GM12878 (cell line): ENCODE measurements around the gene GFRA4. TPM values are rescaled to one million over a fixed set of nuclear protein-coding genes. Genes with fewer than 3 reads are reported as not detected.

ENCODE experiments used
- ATAC-seq: fragments of 200-7000 bp; cut with Tn5 transposase; 3 replicates; pipeline ENCODE4 v1.9.1; 2020; ENCODE audit warnings: mild to moderate bottlenecking, moderate library complexity
- BruUV-seq: library from RNA; stranded (reverse); fragments of 400-500 nt; replicated peaks from 2 replicates; lab custom pipeline; 2021; lab: Mats Ljungman, UMichigan
- CTCF ChIA-PET: fragments of 300-600 bp; sonication (Branson Sonifier 250); formaldehyde crosslinking; extraction: SDS; loops from one replicate; lab custom pipeline; 2021; ENCODE audit warnings: inconsistent platforms; lab: Yijun Ruan, JAX
- POLR2A ChIA-PET: fragments of 350-600 bp; formaldehyde crosslinking; extraction: SDS; loops from one replicate; lab custom pipeline; 2021; ENCODE audit warnings: inconsistent platforms; lab: Charles Lee
- RAD21 ChIA-PET: fragments of 300-600 bp; sonication (Branson Sonifier 250); formaldehyde crosslinking; loops from one replicate; lab custom pipeline; 2023; ENCODE audit warnings: antibody characterized with exemption; ENCODE audit not compliant: unreplicated experiment; lab: Charles Lee
- SMC1A ChIA-PET: fragments of 300-600 bp; sonication (Branson Sonifier 250); formaldehyde crosslinking; loops from one replicate; lab custom pipeline; 2023; ENCODE audit not compliant: unreplicated experiment, uncharacterized antibody; lab: Charles Lee
- DNase-seq: peaks from one replicate; pipeline ENCODE4 v3.0.0-alpha.2; 2011; ENCODE audit warnings: low read depth, low spot score
- FAIRE-seq: peaks from 3 replicates; lab custom pipeline; 2011; peaks lifted over from hg19 to GRCh38; lab: Jason Lieb, UNC
- H2AFZ ChIP-seq: 2 replicates; pipeline ENCODE4 v1.6.0; 2011; ENCODE audit warnings: low read depth, low read length, control low read depth; ENCODE audit not compliant: control insufficient read depth
- H3K27ac ChIP-seq: 2 replicates; pipeline ENCODE4 v1.5.1; 2011; ENCODE audit warnings: control low read depth; ENCODE audit not compliant: control insufficient read depth, insufficient read depth
- H3K27me3 ChIP-seq, 2 experiments: replicated peaks in 1 of 2; 2 replicates each; pipeline versions ENCODE4 v1.6.0 to v1.6.1; 2011; ENCODE audit warnings: low read length in 1 of 2; ENCODE audit not compliant: control insufficient read depth in 2 of 2, insufficient read depth in 2 of 2
- H3K36me3 ChIP-seq, 2 experiments: 2 replicates each; pipeline ENCODE4 v1.5.1; 2011; ENCODE audit warnings: low read length in 1 of 2; ENCODE audit not compliant: control insufficient read depth in 2 of 2, insufficient read depth in 2 of 2
- H3K4me1 ChIP-seq: 2 replicates; pipeline ENCODE4 v1.6.1; 2011; ENCODE audit warnings: mild to moderate bottlenecking, low read length, moderate library complexity, mixed read lengths; ENCODE audit not compliant: control insufficient read depth, insufficient read depth
- H3K4me2 ChIP-seq: 2 replicates; pipeline ENCODE4 v1.6.0; 2011; ENCODE audit warnings: control low read depth; ENCODE audit not compliant: control insufficient read depth, insufficient read depth
- H3K4me3 ChIP-seq: fragments of 200-600 bp; sonication (generic); 2 replicates; pipeline ENCODE4 v1.5.1; 2016
- H3K79me2 ChIP-seq: 2 replicates; pipeline ENCODE4 v1.6.0; 2011; ENCODE audit warnings: low read length; ENCODE audit not compliant: control insufficient read depth, insufficient read depth
- H3K9ac ChIP-seq: 2 replicates; pipeline ENCODE4 v1.8.0; 2011; ENCODE audit warnings: low read length, control low read depth, mixed read lengths; ENCODE audit not compliant: control insufficient read depth, insufficient read depth
- H3K9me3 ChIP-seq: replicated peaks from 3 replicates; pipeline ENCODE4 v1.5.1; 2011; ENCODE audit warnings: mild to moderate bottlenecking, low read length; ENCODE audit not compliant: control insufficient read depth, insufficient read depth
- H4K20me1 ChIP-seq: 2 replicates; pipeline ENCODE4 v1.6.0; 2011; ENCODE audit not compliant: control insufficient read depth, insufficient read depth
- BCL11A ChIP-seq: IDR thresholded peaks from 2 replicates; pipeline ENCODE4 v1.6.1; 2011; ENCODE audit warnings: low read depth, low read length
- CBX5 ChIP-seq: sonication (generic); IDR thresholded peaks from 2 replicates; pipeline ENCODE4 v1.6.1; 2016; ENCODE audit warnings: low read depth, moderate library complexity, mild to moderate bottlenecking, inconsistent platforms
- ETV6 ChIP-seq, 2 experiments: fragments of 450-650 bp in 1 of 2; IDR thresholded peaks in 1 of 2; conservative IDR thresholded peaks in 1 of 2; 2 replicates each; pipeline ENCODE4 v1.6.1; 2014; ENCODE audit warnings: antibody characterized with exemption in 1 of 2, borderline replicate concordance in 1 of 2, low read depth in 1 of 2, mild to moderate bottlenecking in 1 of 2, moderate library complexity in 1 of 2
- GABPA ChIP-seq: IDR thresholded peaks from 2 replicates; pipeline ENCODE4 v1.6.1; 2014; ENCODE audit warnings: antibody characterized with exemption, low read depth, mild to moderate bottlenecking, inconsistent platforms
- LARP7 ChIP-seq: fragments of 450-650 bp; IDR thresholded peaks from 2 replicates; pipeline ENCODE4 v1.6.1; 2017; ENCODE audit warnings: mild to moderate bottlenecking
- MEF2B ChIP-seq: fragments of 450-650 bp; IDR thresholded peaks from 2 replicates; pipeline ENCODE4 v1.6.1; 2018; ENCODE audit warnings: mild to moderate bottlenecking, moderate library complexity; ENCODE audit not compliant: partially characterized antibody, poor library complexity, severe bottlenecking
- MTA3 ChIP-seq: IDR thresholded peaks from 2 replicates; pipeline ENCODE4 v1.6.1; 2012; ENCODE audit warnings: low read length, inconsistent platforms, borderline replicate concordance
- PAX8 ChIP-seq: fragments of 450-650 bp; IDR thresholded peaks from 2 replicates; pipeline ENCODE4 v1.6.1; 2017; ENCODE audit warnings: mild to moderate bottlenecking, moderate library complexity
- RCOR1 ChIP-seq: conservative IDR thresholded peaks from 2 replicates; pipeline ENCODE4 v1.6.1; 2012; ENCODE audit warnings: low read depth, low read length, improper control_type of control experiment
- SMARCA5 ChIP-seq: fragments of 450-650 bp; IDR thresholded peaks from 2 replicates; pipeline ENCODE4 v1.6.1; 2017; ENCODE audit warnings: mild to moderate bottlenecking
- SPI1 ChIP-seq: IDR thresholded peaks from 2 replicates; pipeline ENCODE4 v1.6.1; 2011; ENCODE audit warnings: low read depth, mild to moderate bottlenecking, low read length, moderate library complexity, borderline replicate concordance; ENCODE audit not compliant: insufficient read depth
- SREBF2 ChIP-seq: IDR thresholded peaks from 2 replicates; pipeline ENCODE4 v1.6.1; 2012; ENCODE audit warnings: mild to moderate bottlenecking, low read length
- WGBS: methylation state at CpG from one replicate; pipeline ENCODE4 v1.1.6; 2016; ENCODE audit warnings: low lambda C conversion rate; ENCODE audit not compliant: insufficient replicate concordance, insufficient coverage; ENCODE audit errors: missing lambda C conversion rate; 5-methylcytosine and 5-hydroxymethylcytosine counted together
- in situ Hi-C: fragments of 300-500 bp; cut with MboI; formaldehyde crosslinking; loops from 9 replicates; pipeline ENCODE4 v1.14.3; 2018; ENCODE audit warnings: mixed read lengths
- intact Hi-C: fragments of 100-400 bp; cut with micrococcal nuclease; formaldehyde crosslinking; loops from one replicate; pipeline ENCODE4 v1.14.2; 2022; ENCODE audit not compliant: unreplicated experiment
- polyA plus RNA-seq, 11 experiments: library from polyadenylated mRNA; depleted of rRNA in 4 of 11; unstranded in 6 of 11; stranded (reverse) in 5 of 11; fragments of >200 nt; fragmentation: Nextera tagmentation in 4 of 11; fragmentation: Illumina TruSeq in 1 of 11; extraction: Ambion mirVana in 4 of 11; extraction: Trizol in 1 of 11; gene quantifications; 1 replicate in 1 of 11; 2 replicates in 10 of 11; pipeline versions ENCODE4 v1.2.1 to v1.2.3, GENCODE V29; 2011 to 2016; ENCODE audit warnings: inconsistent platforms in 2 of 11, missing spikeins in 2 of 11, low read depth in 1 of 11
- total RNA-seq, 4 experiments: library from RNA; depleted of rRNA in 3 of 4; stranded (reverse); fragments of >200 nt in 3 of 4; fragmentation: Illumina TruSeq in 1 of 4; extraction: Trizol in 1 of 4; gene quantifications; 2 replicates each; pipeline versions ENCODE4 v1.2.1 to v1.2.3, GENCODE V29; 2013 to 2021
- TF ChIP-seq, protein P1 (sequence below): fragments of 450-650 bp; IDR thresholded peaks from 2 replicates; pipeline ENCODE4 v1.6.1; 2017; ENCODE audit warnings: mild to moderate bottlenecking, low read depth, inconsistent platforms; ENCODE audit not compliant: poor library complexity, severe bottlenecking
- TF ChIP-seq, protein P2 (sequence below): fragments of 450-650 bp; IDR thresholded peaks from 2 replicates; pipeline ENCODE4 v1.6.1; 2017; ENCODE audit warnings: mild to moderate bottlenecking, moderate library complexity
- TF ChIP-seq, protein P3 (sequence below): IDR thresholded peaks from 2 replicates; pipeline ENCODE4 v1.6.1; 2011; ENCODE audit warnings: low read depth, low read length, improper control_type of control experiment, borderline replicate concordance

The GFRA4 gene
- total and polyA plus RNA-seq, 10 of the 15 experiments (the other 5 are each of a cell fraction or from before 2014, with no cell fraction given), result 0.04 TPM; not detected in 9

DNA sequence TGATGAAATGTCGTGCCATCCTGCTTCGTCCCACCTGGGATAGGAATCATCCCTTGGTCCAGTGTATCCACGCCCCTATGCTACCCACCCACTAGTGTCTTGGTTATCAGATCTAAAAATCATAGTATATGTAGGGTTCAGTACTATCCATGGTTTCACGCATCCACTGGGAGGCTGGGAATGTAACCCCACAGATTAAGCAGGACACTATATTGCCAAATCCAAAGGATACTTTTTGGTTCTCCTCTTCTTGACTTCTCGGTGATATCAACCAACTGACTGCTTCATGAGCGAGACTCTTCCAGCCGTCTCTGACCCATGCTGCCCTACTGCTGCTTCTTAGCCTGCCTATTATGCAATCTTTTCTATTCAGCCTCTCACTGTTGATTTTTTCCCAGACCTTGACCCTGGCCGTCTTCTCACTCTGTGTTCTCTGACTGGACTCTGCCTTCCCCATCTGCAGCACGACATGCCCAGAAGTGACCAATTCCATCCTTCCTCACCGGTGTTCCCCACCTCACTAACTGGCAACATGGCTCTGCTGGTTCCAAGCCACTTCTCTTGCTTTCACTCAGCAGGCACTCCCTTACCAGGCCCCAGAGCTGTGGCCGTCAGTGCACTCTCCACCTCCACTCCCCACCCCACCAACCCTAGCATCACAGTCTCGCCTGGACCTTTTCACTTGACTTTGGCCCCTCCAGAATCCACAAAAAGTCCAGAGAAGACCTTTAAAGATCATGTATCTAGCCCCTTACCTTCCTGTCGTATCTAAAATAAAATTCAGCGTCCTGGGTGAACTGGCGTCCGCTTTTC lies 34.5 kb downstream of the GFRA4 start:
- no peak for DNase-seq
- ChIA-PET POLR2A (no interaction called here), CTCF (no interaction called here), SMC1A (no interaction called here), RAD21 (no interaction called here)
- Histone ChIP-seq H3K36me3 (peaks cover 0 to 4% of the 10 kb centered on the region in 2 experiments; a peak in 2 of 4 replicates), H3K4me3 (no peak overlapping the region), H3K27me3 (no peaks in the 10 kb centered on the region), H4K20me1 (no peaks in the 10 kb centered on the region), H3K4me1 (no peaks in the 10 kb centered on the region), H3K79me2 (no peaks in the 10 kb centered on the region), H2AFZ (no peak overlapping the region), H3K9ac (no peak overlapping the region), H3K4me2 (no peak overlapping the region), H3K27ac (no peak overlapping the region), H3K9me3 (no peaks in the 10 kb centered on the region)
- no peak for FAIRE-seq
- WGBS, result 86% methylated on average over 16 of the region's 16 CpGs
- BruUV-seq, result no TSS peak
- ATAC-seq, result no peak
- TF ChIP-seq GABPA (no peak), SPI1 (no peak), SMARCA5 (no peak), SREBF2 (no peak), CBX5 (no peak), PAX8 (no peak), BCL11A (no peak), ETV6 (conservative IDR thresholded peaks at IDR 0.05 in 1 of 2, IDR thresholded peaks at IDR 0.05 in 1 of 2; ENCODE audit: borderline replicate concordance in 1 of 2, low read depth in 1 of 2) (no peak), MEF2B (no peak), MTA3 (no peak), LARP7 (no peak), RCOR1 (no peak)
- TF ChIP-seq, protein P1, sequence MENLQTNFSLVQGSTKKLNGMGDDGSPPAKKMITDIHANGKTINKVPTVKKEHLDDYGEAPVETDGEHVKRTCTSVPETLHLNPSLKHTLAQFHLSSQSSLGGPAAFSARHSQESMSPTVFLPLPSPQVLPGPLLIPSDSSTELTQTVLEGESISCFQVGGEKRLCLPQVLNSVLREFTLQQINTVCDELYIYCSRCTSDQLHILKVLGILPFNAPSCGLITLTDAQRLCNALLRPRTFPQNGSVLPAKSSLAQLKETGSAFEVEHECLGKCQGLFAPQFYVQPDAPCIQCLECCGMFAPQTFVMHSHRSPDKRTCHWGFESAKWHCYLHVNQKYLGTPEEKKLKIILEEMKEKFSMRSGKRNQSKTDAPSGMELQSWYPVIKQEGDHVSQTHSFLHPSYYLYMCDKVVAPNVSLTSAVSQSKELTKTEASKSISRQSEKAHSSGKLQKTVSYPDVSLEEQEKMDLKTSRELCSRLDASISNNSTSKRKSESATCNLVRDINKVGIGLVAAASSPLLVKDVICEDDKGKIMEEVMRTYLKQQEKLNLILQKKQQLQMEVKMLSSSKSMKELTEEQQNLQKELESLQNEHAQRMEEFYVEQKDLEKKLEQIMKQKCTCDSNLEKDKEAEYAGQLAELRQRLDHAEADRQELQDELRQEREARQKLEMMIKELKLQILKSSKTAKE, result no peak
- TF ChIP-seq, protein P2, sequence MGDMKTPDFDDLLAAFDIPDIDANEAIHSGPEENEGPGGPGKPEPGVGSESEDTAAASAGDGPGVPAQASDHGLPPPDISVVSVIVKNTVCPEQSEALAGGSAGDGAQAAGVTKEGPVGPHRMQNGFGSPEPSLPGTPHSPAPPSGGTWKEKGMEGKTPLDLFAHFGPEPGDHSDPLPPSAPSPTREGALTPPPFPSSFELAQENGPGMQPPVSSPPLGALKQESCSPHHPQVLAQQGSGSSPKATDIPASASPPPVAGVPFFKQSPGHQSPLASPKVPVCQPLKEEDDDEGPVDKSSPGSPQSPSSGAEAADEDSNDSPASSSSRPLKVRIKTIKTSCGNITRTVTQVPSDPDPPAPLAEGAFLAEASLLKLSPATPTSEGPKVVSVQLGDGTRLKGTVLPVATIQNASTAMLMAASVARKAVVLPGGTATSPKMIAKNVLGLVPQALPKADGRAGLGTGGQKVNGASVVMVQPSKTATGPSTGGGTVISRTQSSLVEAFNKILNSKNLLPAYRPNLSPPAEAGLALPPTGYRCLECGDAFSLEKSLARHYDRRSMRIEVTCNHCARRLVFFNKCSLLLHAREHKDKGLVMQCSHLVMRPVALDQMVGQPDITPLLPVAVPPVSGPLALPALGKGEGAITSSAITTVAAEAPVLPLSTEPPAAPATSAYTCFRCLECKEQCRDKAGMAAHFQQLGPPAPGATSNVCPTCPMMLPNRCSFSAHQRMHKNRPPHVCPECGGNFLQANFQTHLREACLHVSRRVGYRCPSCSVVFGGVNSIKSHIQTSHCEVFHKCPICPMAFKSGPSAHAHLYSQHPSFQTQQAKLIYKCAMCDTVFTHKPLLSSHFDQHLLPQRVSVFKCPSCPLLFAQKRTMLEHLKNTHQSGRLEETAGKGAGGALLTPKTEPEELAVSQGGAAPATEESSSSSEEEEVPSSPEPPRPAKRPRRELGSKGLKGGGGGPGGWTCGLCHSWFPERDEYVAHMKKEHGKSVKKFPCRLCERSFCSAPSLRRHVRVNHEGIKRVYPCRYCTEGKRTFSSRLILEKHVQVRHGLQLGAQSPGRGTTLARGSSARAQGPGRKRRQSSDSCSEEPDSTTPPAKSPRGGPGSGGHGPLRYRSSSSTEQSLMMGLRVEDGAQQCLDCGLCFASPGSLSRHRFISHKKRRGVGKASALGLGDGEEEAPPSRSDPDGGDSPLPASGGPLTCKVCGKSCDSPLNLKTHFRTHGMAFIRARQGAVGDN, result no peak
- TF ChIP-seq, protein P3, sequence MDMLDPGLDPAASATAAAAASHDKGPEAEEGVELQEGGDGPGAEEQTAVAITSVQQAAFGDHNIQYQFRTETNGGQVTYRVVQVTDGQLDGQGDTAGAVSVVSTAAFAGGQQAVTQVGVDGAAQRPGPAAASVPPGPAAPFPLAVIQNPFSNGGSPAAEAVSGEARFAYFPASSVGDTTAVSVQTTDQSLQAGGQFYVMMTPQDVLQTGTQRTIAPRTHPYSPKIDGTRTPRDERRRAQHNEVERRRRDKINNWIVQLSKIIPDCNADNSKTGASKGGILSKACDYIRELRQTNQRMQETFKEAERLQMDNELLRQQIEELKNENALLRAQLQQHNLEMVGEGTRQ, result no peak
- in situ Hi-C loops (no loop called here), intact Hi-C loops (no loop called here)
